HL-60/S4 (cell line): ENCODE data around the gene OLR1.

ENCODE experiments used
- in situ Hi-C: fragments of 300-500 bp; cut with MboI; formaldehyde crosslinking; loops from 2 replicates; pipeline ENCODE4 v1.14.3; 2022; ENCODE audit warnings: low sequenced_read_pairs

Gene OLR1

GRCh38 chr12:10154145-10154496 lies 17.8 kb downstream of the OLR1 start:
- in situ Hi-C loops, result no loop called here

GRCh38 chr12:10153271-10154144 lies 18.4 kb downstream of the OLR1 start:
- in situ Hi-C loops, result no loop called here

- in situ Hi-C loops, result no loop called here
Measured at GRCh38 chr12:10151621-10152020, 20.3 kb downstream of the OLR1 start.

- in situ Hi-C loops, result loop anchor here (10.0 to 25.0 kb wide), 3 partner anchors 336 to 511 kb away; no protein-coding TSS in a partner anchor
Measured at GRCh38 chr12:10147714-10148403, 24.1 kb downstream of the OLR1 start.

- in situ Hi-C loops, result loop anchor here (5.0 to 25.0 kb wide), 4 partner anchors 111 to 506 kb away; partner anchors contain the start of gene CLEC9A
Measured at GRCh38 chr12:10142976-10143589, 28.8 kb downstream of the OLR1 start.

GRCh38 chr12:10140001-10140400 lies 31.9 kb downstream of the OLR1 start:
- in situ Hi-C loops, result loop anchor here (5.0 to 25.0 kb wide), 4 partner anchors 108 to 503 kb away; partner anchors contain the start of gene CLEC9A

- in situ Hi-C loops, result loop anchor here (25.0 kb wide), 2 partner anchors 324 to 499 kb away; no protein-coding TSS in a partner anchor
Measured at GRCh38 chr12:10136637-10137205, 35.2 kb downstream of the OLR1 start.

GRCh38 chr12:10135126-10135525 lies 36.8 kb downstream of the OLR1 start:
- in situ Hi-C loops, result loop anchor here (25.0 kb wide), 2 partner anchors 323 to 498 kb away; no protein-coding TSS in a partner anchor

- in situ Hi-C loops, result loop anchor here (25.0 kb wide), 2 partner anchors 321 to 496 kb away; no protein-coding TSS in a partner anchor
Measured at GRCh38 chr12:10132850-10133370, 39.0 kb downstream of the OLR1 start.

- in situ Hi-C loops, result loop anchor here (25.0 kb wide), 2 partner anchors 319 to 494 kb away; no protein-coding TSS in a partner anchor
Measured at GRCh38 chr12:10131111-10131690, 40.7 kb downstream of the OLR1 start.

GRCh38 chr12:10130042-10130441 lies 41.9 kb downstream of the OLR1 start, which contains the start of gene CLEC7A:
Gene CLEC7A (minus strand): TSS chr12:10130199. CDS start chr12:10130082, 117 bp downstream.
- in situ Hi-C loops, result loop anchor here (25.0 kb wide), 2 partner anchors 318 to 493 kb away; no protein-coding TSS in a partner anchor

- in situ Hi-C loops, result loop anchor here (25.0 kb wide), 2 partner anchors 316 to 491 kb away; no protein-coding TSS in a partner anchor
Measured at GRCh38 chr12:10128687-10129086, 43.2 kb downstream of the OLR1 start.

GRCh38 chr12:10126413-10126812 lies 45.5 kb downstream of the OLR1 start:
- in situ Hi-C loops, result loop anchor here (25.0 kb wide), 2 partner anchors 314 to 489 kb away; no protein-coding TSS in a partner anchor

GRCh38 chr12:10122689-10123088 lies 49.2 kb downstream of the OLR1 start:
- in situ Hi-C loops, result no loop called here

GRCh38 chr12:10121278-10121677 lies 50.7 kb downstream of the OLR1 start:
- in situ Hi-C loops, result no loop called here

- in situ Hi-C loops, result no loop called here
Measured at GRCh38 chr12:10119066-10119465, 52.9 kb downstream of the OLR1 start.

- in situ Hi-C loops, result no loop called here
Measured at GRCh38 chr12:10115890-10116289, 56.0 kb downstream of the OLR1 start.

GRCh38 chr12:10115311-10115710 lies 56.6 kb downstream of the OLR1 start:
- in situ Hi-C loops, result no loop called here

GRCh38 chr12:10113920-10114319 lies 58.0 kb downstream of the OLR1 start:
- in situ Hi-C loops, result no loop called here

GRCh38 chr12:10113075-10113474 lies 58.9 kb downstream of the OLR1 start:
- in situ Hi-C loops, result no loop called here
